Effector memory CD4-positive, alpha-beta T cell (primary cell): ENCODE data around the gene STMN3.
"Not testable (repeated sequence)": the region's sequence is repeated elsewhere in the genome, so short reads cannot be mapped to it uniquely, and the experiment has no call there.

Source experiments
- DNase-seq, 3 donors: peaks; one replicate each; pipeline ENCODE4 v3.0.0-alpha.2; 2020
- H3K27ac ChIP-seq: 2 replicates; pipeline ENCODE4 v1.7.0; 2013; ENCODE audit warnings: mild to moderate bottlenecking, low read length, moderate library complexity; ENCODE audit not compliant: insufficient read depth, poor library complexity, severe bottlenecking
- H3K27me3 ChIP-seq: replicated peaks from 2 replicates; pipeline ENCODE4 v1.7.0; 2013; ENCODE audit warnings: mild to moderate bottlenecking, low read length; ENCODE audit not compliant: insufficient read depth, control insufficient read depth, poor library complexity, severe bottlenecking
- H3K36me3 ChIP-seq: 2 replicates; pipeline ENCODE4 v1.7.0; 2013; ENCODE audit warnings: mild to moderate bottlenecking, low read length, moderate library complexity; ENCODE audit not compliant: control insufficient read depth, insufficient read depth
- H3K4me1 ChIP-seq: 2 replicates; pipeline ENCODE4 v1.7.0; 2013; ENCODE audit warnings: low read length, mild to moderate bottlenecking; ENCODE audit not compliant: control insufficient read depth, insufficient read depth, poor library complexity, severe bottlenecking
- H3K4me3 ChIP-seq: 2 replicates; pipeline ENCODE4 v1.7.0; 2013; ENCODE audit warnings: low read length, low read depth, mild to moderate bottlenecking; ENCODE audit not compliant: insufficient read depth, poor library complexity, severe bottlenecking
- H3K9me3 ChIP-seq: 2 replicates; pipeline ENCODE4 v1.7.0; 2013; ENCODE audit warnings: mild to moderate bottlenecking, low read length, moderate library complexity; ENCODE audit not compliant: control insufficient read depth

Gene STMN3

GRCh38 chr20:63622732-63623131 is 30.5 kb downstream of the STMN3 start:
- Histone ChIP-seq H3K9me3 (no peaks in the 10 kb centered on the region), H3K27me3 (no peaks in the 10 kb centered on the region), H3K4me1 (no peaks in the 10 kb centered on the region), H3K4me3 (no peak overlapping the region), H3K36me3 (peaks cover 15% of the 10 kb centered on the region), H3K27ac (no peak overlapping the region)
- DNase-seq, result no peak

- no peaks in the 10 kb centered on the region for H3K4me1 ChIP-seq
- no peak overlapping the region for H3K27ac ChIP-seq
- H3K36me3 ChIP-seq, result peaks cover 21% of the 10 kb centered on the region
- H3K4me3 ChIP-seq, result no peak overlapping the region
- no peak for DNase-seq
- no peaks in the 10 kb centered on the region for H3K27me3 ChIP-seq
- H3K9me3 ChIP-seq, result no peaks in the 10 kb centered on the region
Observed at GRCh38 chr20:63622096-63622495, 31.1 kb downstream of the STMN3 start.

GRCh38 chr20:63620991-63621390 is 32.2 kb downstream of the STMN3 start:
- H3K27ac ChIP-seq, result no peak overlapping the region

GRCh38 chr20:63619505-63619904 is 33.7 kb downstream of the STMN3 start:
- no peak for DNase-seq
- Histone ChIP-seq H3K27me3 (no peaks in the 10 kb centered on the region), H3K4me1 (no peaks in the 10 kb centered on the region), H3K36me3 (peaks cover 31% of the 10 kb centered on the region), H3K9me3 (no peaks in the 10 kb centered on the region), H3K27ac (no peak overlapping the region), H3K4me3 (no peak overlapping the region)

More at GRCh38 chr20:63620991-63621390, 32.2 kb downstream of the STMN3 start:
- no peaks in the 10 kb centered on the region for H3K9me3 ChIP-seq
- no peak overlapping the region for H3K4me3 ChIP-seq
- H3K27me3 ChIP-seq, result no peaks in the 10 kb centered on the region
- no peaks in the 10 kb centered on the region for H3K4me1 ChIP-seq
- DNase-seq, result no peak
- peaks cover 31% of the 10 kb centered on the region for H3K36me3 ChIP-seq

GRCh38 chr20:63619086-63619485 is 34.1 kb downstream of the STMN3 start:
- DNase-seq, result no peak
- Histone ChIP-seq H3K4me3 (no peak overlapping the region), H3K4me1 (no peaks in the 10 kb centered on the region), H3K27ac (no peak overlapping the region), H3K36me3 (peaks cover 31% of the 10 kb centered on the region), H3K9me3 (no peaks in the 10 kb centered on the region), H3K27me3 (no peaks in the 10 kb centered on the region)

- Histone ChIP-seq H3K27me3 (no peaks in the 10 kb centered on the region), H3K27ac (no peak overlapping the region), H3K4me3 (no peak overlapping the region), H3K9me3 (no peaks in the 10 kb centered on the region), H3K36me3 (peaks cover 31% of the 10 kb centered on the region), H3K4me1 (no peaks in the 10 kb centered on the region)
- DNase-seq, result no peak
Observed at GRCh38 chr20:63618291-63618980, 34.8 kb downstream of the STMN3 start.

GRCh38 chr20:63617876-63618265 is 35.4 kb downstream of the STMN3 start:
- H3K27me3 ChIP-seq, result no peaks in the 10 kb centered on the region
- H3K9me3 ChIP-seq, result no peaks in the 10 kb centered on the region
- H3K4me3 ChIP-seq, result no peak overlapping the region
- no peak for DNase-seq
- H3K36me3 ChIP-seq, result peaks cover 31% of the 10 kb centered on the region
- H3K4me1 ChIP-seq, result no peaks in the 10 kb centered on the region
- H3K27ac ChIP-seq, result no peak overlapping the region

- Histone ChIP-seq H3K27ac (no peak overlapping the region), H3K36me3 (peaks cover 31% of the 10 kb centered on the region), H3K4me1 (no peaks in the 10 kb centered on the region), H3K4me3 (no peak overlapping the region), H3K27me3 (no peaks in the 10 kb centered on the region), H3K9me3 (no peaks in the 10 kb centered on the region)
- no peak for DNase-seq
Observed at GRCh38 chr20:63617092-63617875, 35.9 kb downstream of the STMN3 start.

- H3K27ac ChIP-seq, H3K4me3 ChIP-seq, H3K9me3 ChIP-seq, H3K27me3 ChIP-seq, H3K4me1 ChIP-seq, DNase-seq: not testable (repeated sequence)
- H3K36me3 ChIP-seq, result peaks cover 29% of the 10 kb centered on the region
Observed at GRCh38 chr20:63613863-63614594, 39.2 kb downstream of the STMN3 start.
